Measurements from ENCODE around the gene CDX2. TPM values are rescaled to one million over a fixed set of nuclear protein-coding genes. Genes with fewer than 3 reads are reported as not detected.

The CDX2 gene
- total and polyA plus RNA-seq, 2 experiments from 2014 or later, result not detected

DNA sequence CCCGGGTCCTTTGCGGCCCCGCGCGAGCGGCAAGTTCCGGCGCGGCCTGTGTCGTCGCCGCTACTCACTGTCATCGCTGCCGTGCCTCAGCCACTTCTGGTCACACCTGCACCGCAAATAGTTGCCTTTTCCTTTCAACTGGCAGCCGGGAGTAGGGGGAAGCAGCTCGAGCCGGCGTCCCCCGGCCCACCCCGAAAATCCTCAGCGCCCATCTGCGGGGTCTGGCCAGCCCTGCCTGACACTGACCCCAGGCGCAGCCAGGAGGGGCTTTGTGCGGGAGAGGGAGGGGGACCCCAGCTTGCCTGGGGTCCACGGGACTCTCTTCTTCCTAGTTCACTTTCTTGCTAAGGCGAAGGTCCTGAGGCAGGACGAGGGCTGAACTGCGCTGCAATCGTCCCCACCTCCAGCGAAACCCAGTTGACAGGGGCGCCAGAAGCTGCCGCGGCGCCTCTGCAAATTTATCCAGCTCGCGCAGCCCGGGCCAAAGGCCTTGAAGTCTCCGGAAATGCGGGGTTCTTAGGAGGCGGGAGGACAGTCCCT lies 47.6 kb downstream of the CDX2 start:
- no peaks in the 10 kb centered on the region for H3K9me2 ChIP-seq (ENCODE audit: insufficient read depth)
- no peak overlapping the region for H2AFZ ChIP-seq
- peak; percentile 54 for DNase-seq (ENCODE audit: low spot score)
- H3K79me2 ChIP-seq (replicated peaks; ENCODE audit: insufficient read depth), result no peaks in the 10 kb centered on the region
- no peaks in the 10 kb centered on the region; the same call in 1 of the 3 replicates for H3K36me3 Mint-ChIP-seq (ENCODE audit: low read depth)
- no peak for TF ChIP-seq STAT1 (IDR thresholded peaks at IDR 0.05; ENCODE audit: unreplicated experiment)
- no peak for TF ChIP-seq JUNB (IDR thresholded peaks at IDR 0.05; ENCODE audit: unreplicated experiment)
- peak; percentile 77 for TF ChIP-seq EZH2phosphoT487 (IDR thresholded peaks at IDR 0.05; ENCODE audit: unreplicated experiment)
- TF ChIP-seq EZH2 (IDR thresholded peaks at IDR 0.05; ENCODE audit: low read depth, unreplicated experiment), result peak; percentile 76
- peaks cover 41% of the 10 kb centered on the region for H4K20me1 ChIP-seq (replicated peaks; ENCODE audit: insufficient read depth)
- H3K4me3 Mint-ChIP-seq, result no peak overlapping the region
- H3F3A ChIP-seq (replicated peaks; ENCODE audit: low read depth), result peaks cover 49% of the 10 kb centered on the region
- H3K9me3 Mint-ChIP-seq, result peaks cover 7% of the 10 kb centered on the region; the same call in 2 of the 3 replicates
- ATAC-seq, result no peak
- H3K27me3 ChIP-seq (ENCODE audit: insufficient read depth), result peaks cover 100% of the 10 kb centered on the region
- H3K4me3 ChIP-seq, result peak overlapping the region; percentile 50
- H3K4me1 Mint-ChIP-seq, result peaks cover 43% of the 10 kb centered on the region
- peaks cover 98% of the 10 kb centered on the region for H3K27me3 Mint-ChIP-seq (ENCODE audit: insufficient read depth, low read depth, poor library complexity)
- H3K27ac ChIP-seq (ENCODE audit: low read depth), result no peak overlapping the region
- H3K4me2 ChIP-seq, result peak overlapping the region; percentile 73; the same call in 1 of the 2 replicates
- H3K36me3 ChIP-seq (ENCODE audit: insufficient read depth), result no peaks in the 10 kb centered on the region
- H3K27ac Mint-ChIP-seq, result no peak overlapping the region
- peaks cover 46% of the 10 kb centered on the region; the same call in 1 of the 2 replicates for H3K4me1 ChIP-seq (ENCODE audit: insufficient read depth)

DNA sequence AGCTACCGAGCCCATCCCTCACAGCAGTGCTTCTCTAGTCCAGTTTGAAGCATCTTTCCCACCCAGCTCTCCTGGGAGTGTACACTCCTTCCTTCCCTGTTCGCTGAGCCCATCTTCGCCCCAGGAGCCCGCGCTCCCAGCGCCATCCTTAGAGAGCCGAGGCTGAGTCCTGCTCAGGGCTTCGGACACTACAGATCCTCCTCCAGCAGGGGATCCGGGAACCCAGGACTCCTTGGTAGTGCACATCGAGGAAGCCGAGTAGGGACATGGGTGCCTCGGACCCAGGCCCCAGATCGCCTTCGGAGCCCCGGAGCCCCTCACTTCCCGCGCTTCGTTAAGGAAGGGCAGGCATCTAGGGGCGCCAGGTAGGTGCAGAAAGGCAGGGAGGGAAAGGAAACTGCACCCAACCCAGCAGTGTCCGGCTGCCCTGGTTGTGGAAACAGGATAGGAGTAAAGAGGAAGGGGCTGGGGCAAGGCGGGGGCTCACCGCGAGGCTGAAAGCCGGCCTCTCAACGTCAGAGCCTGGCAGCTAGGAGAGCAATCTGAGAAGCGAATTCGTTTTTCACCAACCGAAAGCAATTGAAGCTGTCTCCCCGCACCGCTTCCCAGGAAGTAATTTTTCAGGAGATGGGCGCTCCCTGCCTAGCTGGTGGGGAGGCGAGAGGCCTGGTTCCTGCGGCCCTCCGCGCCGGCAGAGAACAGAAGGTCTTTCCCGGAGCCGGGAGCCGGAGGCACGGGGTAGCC lies 48.3 kb downstream of the CDX2 start:
- Histone ChIP-seq H3K4me1 (ENCODE audit: insufficient read depth) (peaks cover 48% of the 10 kb centered on the region; the same call in 1 of the 2 replicates), H3K36me3 (ENCODE audit: insufficient read depth) (no peaks in the 10 kb centered on the region), H3F3A (replicated peaks; ENCODE audit: low read depth) (peaks cover 44% of the 10 kb centered on the region; the same call in 1 of the 2 replicates), H3K27me3 (ENCODE audit: insufficient read depth) (peaks cover 100% of the 10 kb centered on the region), H3K27ac (ENCODE audit: low read depth) (no peak overlapping the region), H3K4me2 (peak overlapping the region; percentile 73), H3K9me2 (ENCODE audit: insufficient read depth) (no peaks in the 10 kb centered on the region), H3K4me3 (peak overlapping the region; percentile 50), H4K20me1 (replicated peaks; ENCODE audit: insufficient read depth) (peaks cover 35% of the 10 kb centered on the region), H2AFZ (peak overlapping the region; percentile 52; the same call in 1 of the 2 replicates), H3K79me2 (replicated peaks; ENCODE audit: insufficient read depth) (no peaks in the 10 kb centered on the region)
- H3K9me3 Mint-ChIP-seq, result peaks cover 7% of the 10 kb centered on the region; the same call in 2 of the 3 replicates
- H3K27me3 Mint-ChIP-seq (ENCODE audit: insufficient read depth, low read depth, poor library complexity), result peaks cover 98% of the 10 kb centered on the region
- H3K27ac Mint-ChIP-seq, result no peak overlapping the region
- no peaks in the 10 kb centered on the region; the same call in 1 of the 3 replicates for H3K36me3 Mint-ChIP-seq (ENCODE audit: low read depth)
- TF ChIP-seq, protein P1, sequence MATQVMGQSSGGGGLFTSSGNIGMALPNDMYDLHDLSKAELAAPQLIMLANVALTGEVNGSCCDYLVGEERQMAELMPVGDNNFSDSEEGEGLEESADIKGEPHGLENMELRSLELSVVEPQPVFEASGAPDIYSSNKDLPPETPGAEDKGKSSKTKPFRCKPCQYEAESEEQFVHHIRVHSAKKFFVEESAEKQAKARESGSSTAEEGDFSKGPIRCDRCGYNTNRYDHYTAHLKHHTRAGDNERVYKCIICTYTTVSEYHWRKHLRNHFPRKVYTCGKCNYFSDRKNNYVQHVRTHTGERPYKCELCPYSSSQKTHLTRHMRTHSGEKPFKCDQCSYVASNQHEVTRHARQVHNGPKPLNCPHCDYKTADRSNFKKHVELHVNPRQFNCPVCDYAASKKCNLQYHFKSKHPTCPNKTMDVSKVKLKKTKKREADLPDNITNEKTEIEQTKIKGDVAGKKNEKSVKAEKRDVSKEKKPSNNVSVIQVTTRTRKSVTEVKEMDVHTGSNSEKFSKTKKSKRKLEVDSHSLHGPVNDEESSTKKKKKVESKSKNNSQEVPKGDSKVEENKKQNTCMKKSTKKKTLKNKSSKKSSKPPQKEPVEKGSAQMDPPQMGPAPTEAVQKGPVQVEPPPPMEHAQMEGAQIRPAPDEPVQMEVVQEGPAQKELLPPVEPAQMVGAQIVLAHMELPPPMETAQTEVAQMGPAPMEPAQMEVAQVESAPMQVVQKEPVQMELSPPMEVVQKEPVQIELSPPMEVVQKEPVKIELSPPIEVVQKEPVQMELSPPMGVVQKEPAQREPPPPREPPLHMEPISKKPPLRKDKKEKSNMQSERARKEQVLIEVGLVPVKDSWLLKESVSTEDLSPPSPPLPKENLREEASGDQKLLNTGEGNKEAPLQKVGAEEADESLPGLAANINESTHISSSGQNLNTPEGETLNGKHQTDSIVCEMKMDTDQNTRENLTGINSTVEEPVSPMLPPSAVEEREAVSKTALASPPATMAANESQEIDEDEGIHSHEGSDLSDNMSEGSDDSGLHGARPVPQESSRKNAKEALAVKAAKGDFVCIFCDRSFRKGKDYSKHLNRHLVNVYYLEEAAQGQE (IDR thresholded peaks at IDR 0.05; ENCODE audit: unreplicated experiment), result no peak
- TF ChIP-seq EZH2 (IDR thresholded peaks at IDR 0.05; ENCODE audit: low read depth, unreplicated experiment) (peak; percentile 98), EZH2phosphoT487 (IDR thresholded peaks at IDR 0.05; ENCODE audit: unreplicated experiment) (peak; percentile 27)
- peak overlapping the region; percentile 62 for H3K4me3 Mint-ChIP-seq
- H3K4me1 Mint-ChIP-seq, result peaks cover 44% of the 10 kb centered on the region
- ATAC-seq, result peak; percentile 11
- peak; percentile 52 for DNase-seq (ENCODE audit: low spot score)
